MM.1S (cell line): ENCODE measurements around the gene ALLC.
A peak's percentile ranks its signal among the peaks of the same experiment; 100 is the strongest.

Experiments used
- DNase-seq: peaks from one replicate; pipeline ENCODE4 v3.0.0-alpha.2; 2015
- H2AFZ ChIP-seq: fragments of 300-600 bp; sonication (generic); 2 replicates; pipeline ENCODE4 v1.6.0; 2016; ENCODE audit warnings: antibody characterized with exemption, low read length
- H3F3A ChIP-seq: fragments of 300-600 bp; sonication (generic); 2 replicates; pipeline ENCODE4 v1.6.1; 2016; ENCODE audit warnings: mild to moderate bottlenecking, antibody characterized with exemption, low read length, moderate library complexity, mixed read lengths; ENCODE audit not compliant: insufficient read depth
- H3K27ac ChIP-seq: fragments of 300-600 bp; sonication (generic); 2 replicates; pipeline ENCODE4 v1.5.1; 2016; ENCODE audit warnings: mild to moderate bottlenecking, low read length
- H3K27me3 ChIP-seq: fragments of 300-600 bp; sonication (generic); replicated peaks from 2 replicates; pipeline ENCODE4 v1.6.0; 2016; ENCODE audit warnings: low read length; ENCODE audit not compliant: insufficient read depth
- H3K36me3 ChIP-seq: fragments of 300-600 bp; sonication (generic); replicated peaks from 2 replicates; pipeline ENCODE4 v1.6.1; 2016; ENCODE audit warnings: mild to moderate bottlenecking, low read length, mixed read lengths; ENCODE audit not compliant: insufficient read depth
- H3K4me1 ChIP-seq: fragments of 300-600 bp; sonication (generic); 2 replicates; pipeline ENCODE4 v1.6.1; 2016; ENCODE audit warnings: low read length, mixed read lengths
- H3K4me2 ChIP-seq: fragments of 300-600 bp; sonication (generic); 2 replicates; pipeline ENCODE4 v1.6.0; 2016; ENCODE audit warnings: low read depth, low read length
- H3K4me3 ChIP-seq: fragments of 300-600 bp; sonication (generic); 2 replicates; pipeline ENCODE4 v1.5.1; 2016; ENCODE audit warnings: low read length, mixed read lengths
- H3K79me2 ChIP-seq: fragments of 300-600 bp; sonication (generic); 2 replicates; pipeline ENCODE4 v1.6.1; 2016; ENCODE audit warnings: mixed run types, low read length, mixed read lengths
- H3K9ac ChIP-seq: fragments of 300-600 bp; sonication (generic); 2 replicates; pipeline ENCODE4 v1.6.1; 2016; ENCODE audit warnings: low read length, mixed read lengths
- H3K9me2 ChIP-seq: fragments of 300-600 bp; sonication (generic); replicated peaks from 2 replicates; pipeline ENCODE4 v1.6.1; 2016; ENCODE audit warnings: mild to moderate bottlenecking, low read length, mixed read lengths; ENCODE audit not compliant: insufficient read depth
- H3K9me3 ChIP-seq: fragments of 300-600 bp; sonication (generic); replicated peaks from 2 replicates; pipeline ENCODE4 v1.6.1; 2016; ENCODE audit warnings: mild to moderate bottlenecking, low read length, mixed read lengths; ENCODE audit not compliant: insufficient read depth
- H4K20me1 ChIP-seq: fragments of 300-600 bp; sonication (generic); 2 replicates; pipeline ENCODE4 v1.6.1; 2016; ENCODE audit warnings: mild to moderate bottlenecking, low read length, moderate library complexity, mixed read lengths; ENCODE audit not compliant: insufficient read depth
- EZH2 ChIP-seq: fragments of 300-600 bp; sonication (generic); optimal IDR thresholded peaks from 2 replicates; pipeline ENCODE3; 2017; ENCODE audit warnings: low read depth, mild to moderate bottlenecking, antibody characterized with exemption, low read length, mixed read lengths
- EZH2phosphoT487 ChIP-seq: fragments of 300-600 bp; sonication (generic); IDR thresholded peaks from 2 replicates; pipeline ENCODE4 v1.6.1; 2018; ENCODE audit warnings: antibody characterized with exemption, low read length
- TF ChIP-seq, protein P1 (sequence below): fragments of 300-600 bp; sonication (generic); IDR thresholded peaks from 2 replicates; pipeline ENCODE4 v1.5.1; 2016; ENCODE audit warnings: antibody characterized with exemption, low read length, mixed read lengths

The ALLC gene

DNA sequence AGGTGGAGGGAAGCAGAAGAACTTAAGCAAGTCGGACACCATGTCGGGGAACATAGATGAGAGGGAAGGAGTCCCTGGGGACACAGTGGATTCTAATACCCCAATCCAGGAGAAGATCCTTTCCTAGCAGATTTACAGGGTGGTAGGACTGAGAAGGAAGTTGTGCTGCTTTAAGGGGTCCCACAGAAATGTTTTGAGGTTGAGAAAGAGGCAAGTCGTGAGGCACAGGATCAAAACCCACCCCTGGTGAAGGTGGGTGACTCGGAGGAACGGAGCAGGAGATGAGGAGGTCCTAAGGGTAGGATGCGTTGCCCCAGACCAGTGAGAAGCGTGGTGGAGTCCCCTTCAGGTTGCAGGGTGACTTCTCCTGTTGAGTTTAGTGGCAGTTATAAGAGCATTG, 78.1 kb downstream of the ALLC start:
- no peaks in the 10 kb centered on the region for H3K27me3 ChIP-seq
- TF ChIP-seq, protein P1, sequence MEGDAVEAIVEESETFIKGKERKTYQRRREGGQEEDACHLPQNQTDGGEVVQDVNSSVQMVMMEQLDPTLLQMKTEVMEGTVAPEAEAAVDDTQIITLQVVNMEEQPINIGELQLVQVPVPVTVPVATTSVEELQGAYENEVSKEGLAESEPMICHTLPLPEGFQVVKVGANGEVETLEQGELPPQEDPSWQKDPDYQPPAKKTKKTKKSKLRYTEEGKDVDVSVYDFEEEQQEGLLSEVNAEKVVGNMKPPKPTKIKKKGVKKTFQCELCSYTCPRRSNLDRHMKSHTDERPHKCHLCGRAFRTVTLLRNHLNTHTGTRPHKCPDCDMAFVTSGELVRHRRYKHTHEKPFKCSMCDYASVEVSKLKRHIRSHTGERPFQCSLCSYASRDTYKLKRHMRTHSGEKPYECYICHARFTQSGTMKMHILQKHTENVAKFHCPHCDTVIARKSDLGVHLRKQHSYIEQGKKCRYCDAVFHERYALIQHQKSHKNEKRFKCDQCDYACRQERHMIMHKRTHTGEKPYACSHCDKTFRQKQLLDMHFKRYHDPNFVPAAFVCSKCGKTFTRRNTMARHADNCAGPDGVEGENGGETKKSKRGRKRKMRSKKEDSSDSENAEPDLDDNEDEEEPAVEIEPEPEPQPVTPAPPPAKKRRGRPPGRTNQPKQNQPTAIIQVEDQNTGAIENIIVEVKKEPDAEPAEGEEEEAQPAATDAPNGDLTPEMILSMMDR: no peak
- TF ChIP-seq EZH2phosphoT487 (no peak), EZH2 (no peak)
- H3K79me2 ChIP-seq: no peaks in the 10 kb centered on the region
- H3K4me1 ChIP-seq: no peaks in the 10 kb centered on the region
- no peaks in the 10 kb centered on the region for H3K36me3 ChIP-seq
- DNase-seq: no peak
- H4K20me1 ChIP-seq: no peaks in the 10 kb centered on the region
- H3K9ac ChIP-seq: no peak overlapping the region
- H3K27ac ChIP-seq: no peak overlapping the region
- H3K4me2 ChIP-seq: no peak overlapping the region
- no peaks in the 10 kb centered on the region for H3K9me2 ChIP-seq
- no peak overlapping the region for H3K4me3 ChIP-seq
- no peaks in the 10 kb centered on the region for H3F3A ChIP-seq
- H2AFZ ChIP-seq: no peak overlapping the region
- H3K9me3 ChIP-seq: no peaks in the 10 kb centered on the region

DNA sequence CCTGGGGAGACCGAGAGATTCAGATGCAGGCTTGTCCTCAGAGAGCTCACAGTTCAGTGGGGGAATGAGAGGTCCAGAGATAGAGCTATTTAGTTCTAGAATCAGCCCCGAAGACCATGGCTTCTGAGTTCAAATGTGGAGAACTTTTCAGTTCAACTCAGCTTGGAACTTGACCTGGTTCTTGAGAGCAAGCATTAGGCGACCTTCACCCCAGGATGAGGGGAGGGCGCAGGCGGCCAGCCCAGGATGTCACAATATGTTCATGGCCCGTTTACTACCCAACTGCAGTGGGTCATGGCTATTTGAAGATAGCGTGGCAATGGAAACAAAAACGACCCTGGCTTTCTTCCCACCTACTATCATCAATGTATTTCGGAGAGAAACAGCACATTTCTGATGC, 79.1 kb downstream of the ALLC start:
- Histone ChIP-seq H2AFZ (no peak overlapping the region), H3K36me3 (no peaks in the 10 kb centered on the region), H3K9me2 (no peaks in the 10 kb centered on the region), H3K9me3 (no peaks in the 10 kb centered on the region), H3F3A (no peaks in the 10 kb centered on the region), H3K4me3 (no peak overlapping the region), H3K79me2 (no peaks in the 10 kb centered on the region), H3K4me2 (no peak overlapping the region), H3K27me3 (no peaks in the 10 kb centered on the region), H4K20me1 (no peaks in the 10 kb centered on the region), H3K9ac (no peak overlapping the region), H3K4me1 (no peaks in the 10 kb centered on the region), H3K27ac (no peak overlapping the region)
- DNase-seq: no peak
- no peak for TF ChIP-seq EZH2
- TF ChIP-seq, protein P1: no peak
- TF ChIP-seq EZH2phosphoT487: no peak

DNA sequence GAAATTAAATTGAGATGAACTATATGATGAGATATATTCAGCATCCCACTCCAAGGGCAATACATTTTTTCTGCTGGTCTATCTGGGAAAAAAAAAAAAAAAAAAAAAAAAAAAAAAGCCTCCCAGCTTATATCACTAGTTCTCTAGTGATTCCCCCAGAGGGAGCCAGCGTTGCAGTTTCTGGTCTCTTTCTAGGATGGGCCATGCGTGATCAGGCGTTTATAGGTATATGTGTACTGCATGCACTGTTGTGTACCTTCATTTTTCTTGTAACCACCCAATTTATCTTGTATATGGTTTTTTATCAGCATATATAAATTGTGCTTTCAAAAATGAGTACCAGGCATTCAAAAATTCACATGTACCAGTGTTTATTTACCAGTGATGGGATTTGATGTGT, 80.5 kb downstream of the ALLC start:
- H3K27ac ChIP-seq: no peak overlapping the region
- no peaks in the 10 kb centered on the region for H3F3A ChIP-seq
- no peaks in the 10 kb centered on the region for H3K36me3 ChIP-seq
- H3K9me3 ChIP-seq: no peaks in the 10 kb centered on the region
- no peaks in the 10 kb centered on the region for H3K79me2 ChIP-seq
- H3K9me2 ChIP-seq: no peaks in the 10 kb centered on the region
- no peak overlapping the region for H3K4me3 ChIP-seq
- H3K4me2 ChIP-seq: no peak overlapping the region
- TF ChIP-seq EZH2phosphoT487 (no peak), EZH2 (no peak)
- TF ChIP-seq, protein P1: no peak
- peak; percentile 16 for DNase-seq
- H4K20me1 ChIP-seq: no peaks in the 10 kb centered on the region
- H3K27me3 ChIP-seq: no peaks in the 10 kb centered on the region
- no peak overlapping the region for H3K9ac ChIP-seq
- H3K4me1 ChIP-seq: no peaks in the 10 kb centered on the region
- H2AFZ ChIP-seq: no peak overlapping the region

DNA sequence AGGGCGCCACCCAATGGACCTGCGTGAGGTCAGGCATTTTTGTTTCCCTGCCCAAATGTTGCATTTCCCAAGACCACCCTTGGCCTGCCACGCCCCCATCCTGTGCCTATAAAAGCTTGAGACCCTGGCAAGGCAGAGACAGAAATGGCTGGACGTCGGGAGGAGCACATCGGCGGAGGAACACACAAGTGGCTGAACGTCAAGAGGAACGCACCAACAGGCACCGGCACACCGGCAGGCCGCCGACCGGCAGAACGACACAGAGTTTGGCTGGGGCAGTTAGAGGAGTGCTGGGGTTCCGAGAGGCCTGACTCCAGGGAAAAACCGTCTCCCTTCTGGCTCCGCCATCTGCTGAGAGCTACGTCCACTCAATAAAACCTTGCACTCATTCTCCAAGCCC, 81.3 kb downstream of the ALLC start:
- Histone ChIP-seq H3K4me2 (no peak overlapping the region), H3K27me3 (no peaks in the 10 kb centered on the region), H3K27ac (no peak overlapping the region), H3K4me1 (no peaks in the 10 kb centered on the region), H3K9ac (no peak overlapping the region), H4K20me1 (no peaks in the 10 kb centered on the region), H3K9me2 (no peaks in the 10 kb centered on the region), H3K79me2 (no peaks in the 10 kb centered on the region), H3K9me3 (no peaks in the 10 kb centered on the region), H3F3A (no peaks in the 10 kb centered on the region), H3K36me3 (no peaks in the 10 kb centered on the region), H3K4me3 (no peak overlapping the region), H2AFZ (no peak overlapping the region)
- TF ChIP-seq EZH2 (no peak), EZH2phosphoT487 (no peak)
- TF ChIP-seq, protein P1: no peak
- DNase-seq: no peak
